ENCODE results near the gene RHOF.

Gene RHOF

GRCh38 chr12:121793440-121793837, at the start of gene RHOF:
Gene RHOF, minus strand, starts transcription at chr12:121793688. Its CDS starts 55 bp downstream, at chr12:121793633.
- no peak for DNase-seq

- no peak for DNase-seq
Observed at GRCh38 chr12:121839993-121840761, 46.7 kb upstream of the RHOF start.

GRCh38 chr12:121839106-121839992, 45.9 kb upstream of the RHOF start:
- DNase-seq: peak; percentile 99

- no peak for DNase-seq
Observed at GRCh38 chr12:121838126-121838525, 44.6 kb upstream of the RHOF start.

GRCh38 chr12:121837680-121838079, 44.2 kb upstream of the RHOF start:
- no peak for DNase-seq

GRCh38 chr12:121831571-121832245, 38.2 kb upstream of the RHOF start:
- DNase-seq: no peak

- DNase-seq: no peak
Observed at GRCh38 chr12:121830588-121831265, 37.2 kb upstream of the RHOF start.

- DNase-seq: no peak
Observed at GRCh38 chr12:121830134-121830533, 36.6 kb upstream of the RHOF start.

- DNase-seq: no peak
Observed at GRCh38 chr12:121829250-121829918, 35.9 kb upstream of the RHOF start.

GRCh38 chr12:121828826-121829225, 35.3 kb upstream of the RHOF start:
- no peak for DNase-seq

GRCh38 chr12:121828306-121828705, 34.8 kb upstream of the RHOF start:
- DNase-seq: no peak

GRCh38 chr12:121827351-121828099, 34.0 kb upstream of the RHOF start:
- DNase-seq: no peak

- no peak for DNase-seq
Observed at GRCh38 chr12:121826318-121827150, 33.0 kb upstream of the RHOF start.

GRCh38 chr12:121825041-121825523, 31.6 kb upstream of the RHOF start:
- DNase-seq: no peak

- DNase-seq: no peak
Observed at GRCh38 chr12:121823727-121824115, 30.2 kb upstream of the RHOF start.

GRCh38 chr12:121823101-121823726, 29.7 kb upstream of the RHOF start:
- DNase-seq: no peak

GRCh38 chr12:121822393-121823100, 29.1 kb upstream of the RHOF start:
- no peak for DNase-seq

GRCh38 chr12:121820056-121820455, 26.6 kb upstream of the RHOF start:
- no peak for DNase-seq

Data from activated effector memory CD4-positive, alpha-beta T cell treated with Interleukin-2 at 50 U/mL for 16 hours (primary cell).